Vagina (tissue), 2 donors: ENCODE results near the gene PRR5L.

Experiments
- POLR2A ChIP-seq, 2 donors: fragments of 450-650 bp; IDR thresholded peaks; one replicate each; pipeline ENCODE4 v1.6.1; 2017; ENCODE audit warnings: antibody characterized with exemption in 2 of 2, mild to moderate bottlenecking in 2 of 2, moderate library complexity in 2 of 2
- POLR2AphosphoS5 ChIP-seq, 2 donors: sonication (generic); formaldehyde crosslinking; IDR thresholded peaks; one replicate each; pipeline ENCODE4 v1.9.0; 2017; ENCODE audit warnings: antibody characterized with exemption in 2 of 2, mild to moderate bottlenecking in 2 of 2, low read depth in 1 of 2; ENCODE audit not compliant: insufficient read depth in 1 of 2
- TF ChIP-seq, protein P1 (sequence below), 3 experiments: fragments of 450-650 bp in 2 of 3; fragments of 200-600 bp in 1 of 3; sonication (generic) in 1 of 3; IDR thresholded peaks; one replicate each; pipeline ENCODE4 v1.5.1; 2017 to 2019; ENCODE audit warnings: antibody characterized with exemption in 3 of 3, mild to moderate bottlenecking in 2 of 3, moderate library complexity in 2 of 3

DNA sequence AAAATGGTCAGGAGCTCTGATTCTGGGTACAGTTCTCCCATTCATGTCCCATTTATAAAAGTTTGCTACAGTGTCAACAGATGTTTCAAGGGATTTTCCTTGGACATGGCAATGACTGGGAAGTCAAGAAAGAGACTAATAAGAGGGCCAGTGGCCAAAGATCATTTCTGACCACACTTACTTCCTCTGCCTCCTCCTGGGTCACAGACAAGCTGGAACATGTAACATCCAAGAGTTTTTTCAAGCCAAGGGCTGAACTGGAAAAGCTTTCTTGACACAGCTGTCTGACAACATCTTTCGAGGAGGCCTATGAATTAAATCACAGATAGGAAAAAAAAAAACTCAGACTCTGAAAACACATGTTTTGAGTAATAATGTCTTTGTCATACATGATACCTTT, 15.6 kb upstream of the PRR5L start:
- TF ChIP-seq, protein P1, sequence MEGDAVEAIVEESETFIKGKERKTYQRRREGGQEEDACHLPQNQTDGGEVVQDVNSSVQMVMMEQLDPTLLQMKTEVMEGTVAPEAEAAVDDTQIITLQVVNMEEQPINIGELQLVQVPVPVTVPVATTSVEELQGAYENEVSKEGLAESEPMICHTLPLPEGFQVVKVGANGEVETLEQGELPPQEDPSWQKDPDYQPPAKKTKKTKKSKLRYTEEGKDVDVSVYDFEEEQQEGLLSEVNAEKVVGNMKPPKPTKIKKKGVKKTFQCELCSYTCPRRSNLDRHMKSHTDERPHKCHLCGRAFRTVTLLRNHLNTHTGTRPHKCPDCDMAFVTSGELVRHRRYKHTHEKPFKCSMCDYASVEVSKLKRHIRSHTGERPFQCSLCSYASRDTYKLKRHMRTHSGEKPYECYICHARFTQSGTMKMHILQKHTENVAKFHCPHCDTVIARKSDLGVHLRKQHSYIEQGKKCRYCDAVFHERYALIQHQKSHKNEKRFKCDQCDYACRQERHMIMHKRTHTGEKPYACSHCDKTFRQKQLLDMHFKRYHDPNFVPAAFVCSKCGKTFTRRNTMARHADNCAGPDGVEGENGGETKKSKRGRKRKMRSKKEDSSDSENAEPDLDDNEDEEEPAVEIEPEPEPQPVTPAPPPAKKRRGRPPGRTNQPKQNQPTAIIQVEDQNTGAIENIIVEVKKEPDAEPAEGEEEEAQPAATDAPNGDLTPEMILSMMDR (IDR thresholded peaks at IDR 0.05) = no peak
- no peak for TF ChIP-seq POLR2AphosphoS5 (IDR thresholded peaks at IDR 0.05; ENCODE audit: insufficient read depth in 1 of 2, low read depth in 1 of 2)
- no peak for TF ChIP-seq POLR2A (IDR thresholded peaks at IDR 0.05)
